ENCODE measurements around the gene SETBP1.

DNA sequence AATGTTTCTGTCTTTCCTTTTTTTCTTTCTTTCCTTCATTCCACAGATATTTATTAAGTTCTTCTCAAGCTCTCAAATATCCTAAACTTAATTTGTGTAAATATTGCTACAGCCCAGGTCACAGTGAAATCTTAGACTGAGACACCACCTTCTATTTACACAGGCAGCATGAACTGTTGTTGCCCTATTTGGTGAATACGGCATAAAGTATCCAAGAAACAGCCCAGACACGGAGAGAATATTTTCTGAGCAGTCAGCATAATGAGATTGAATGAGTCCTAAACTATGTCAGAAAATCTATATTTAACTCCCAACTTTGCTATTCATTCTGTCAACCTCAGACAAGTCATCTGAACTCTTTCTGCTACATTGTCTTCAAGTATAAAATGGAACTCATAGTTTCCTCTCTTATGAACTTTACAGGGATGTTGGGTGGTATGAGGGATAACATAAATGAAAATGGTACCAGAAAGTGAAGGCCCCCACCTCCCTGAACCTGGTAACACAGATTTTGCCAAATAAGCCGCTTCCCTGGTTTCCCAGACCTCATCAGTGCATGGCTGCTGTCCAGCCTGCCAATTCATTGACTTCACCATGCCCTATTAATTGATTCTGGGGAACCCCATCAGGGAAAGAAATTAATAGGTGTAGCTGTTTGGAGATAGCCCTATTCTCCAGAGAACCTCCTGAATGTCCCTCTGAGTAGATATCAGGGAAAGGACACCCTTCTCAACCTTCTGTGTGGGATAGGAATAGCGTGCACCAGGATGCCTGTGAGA is 235.9 kb downstream of the SETBP1 start:
- TF ChIP-seq, protein P1, sequence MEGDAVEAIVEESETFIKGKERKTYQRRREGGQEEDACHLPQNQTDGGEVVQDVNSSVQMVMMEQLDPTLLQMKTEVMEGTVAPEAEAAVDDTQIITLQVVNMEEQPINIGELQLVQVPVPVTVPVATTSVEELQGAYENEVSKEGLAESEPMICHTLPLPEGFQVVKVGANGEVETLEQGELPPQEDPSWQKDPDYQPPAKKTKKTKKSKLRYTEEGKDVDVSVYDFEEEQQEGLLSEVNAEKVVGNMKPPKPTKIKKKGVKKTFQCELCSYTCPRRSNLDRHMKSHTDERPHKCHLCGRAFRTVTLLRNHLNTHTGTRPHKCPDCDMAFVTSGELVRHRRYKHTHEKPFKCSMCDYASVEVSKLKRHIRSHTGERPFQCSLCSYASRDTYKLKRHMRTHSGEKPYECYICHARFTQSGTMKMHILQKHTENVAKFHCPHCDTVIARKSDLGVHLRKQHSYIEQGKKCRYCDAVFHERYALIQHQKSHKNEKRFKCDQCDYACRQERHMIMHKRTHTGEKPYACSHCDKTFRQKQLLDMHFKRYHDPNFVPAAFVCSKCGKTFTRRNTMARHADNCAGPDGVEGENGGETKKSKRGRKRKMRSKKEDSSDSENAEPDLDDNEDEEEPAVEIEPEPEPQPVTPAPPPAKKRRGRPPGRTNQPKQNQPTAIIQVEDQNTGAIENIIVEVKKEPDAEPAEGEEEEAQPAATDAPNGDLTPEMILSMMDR (IDR thresholded peaks at IDR 0.05), result no peak
- TF ChIP-seq POLR2A (IDR thresholded peaks at IDR 0.05) (no peak), EP300 (IDR thresholded peaks at IDR 0.05) (no peak)
